GM15510 (cell line): ENCODE measurements around the gene TMC1.

Source experiments
- POLR2A ChIP-seq: IDR thresholded peaks from 3 replicates; pipeline ENCODE4 v1.6.1; 2011; ENCODE audit warnings: borderline replicate concordance; ENCODE audit not compliant: insufficient read length; ENCODE audit errors: extremely low read depth

Gene TMC1

GRCh38 chr9:72506615-72507014 is 14.8 kb upstream of the TMC1 start:
- TF ChIP-seq POLR2A = no peak

GRCh38 chr9:72509053-72509452 is 12.4 kb upstream of the TMC1 start:
- no peak for TF ChIP-seq POLR2A

GRCh38 chr9:72509635-72510034 is 11.8 kb upstream of the TMC1 start:
- no peak for TF ChIP-seq POLR2A

GRCh38 chr9:72524820-72525540 is 3.6 kb downstream of the TMC1 start:
- TF ChIP-seq POLR2A = no peak

GRCh38 chr9:72526901-72527800 is 5.7 kb downstream of the TMC1 start:
- peak; percentile 20 for TF ChIP-seq POLR2A

- TF ChIP-seq POLR2A = no peak
These were observed 6.4 kb downstream of the TMC1 start for GRCh38 chr9:72527801-72528195.

GRCh38 chr9:72529531-72529930 is 8.1 kb downstream of the TMC1 start:
- TF ChIP-seq POLR2A = no peak

- no peak for TF ChIP-seq POLR2A
These were observed 11.9 kb downstream of the TMC1 start for GRCh38 chr9:72533322-72533721.

GRCh38 chr9:72534931-72535330 is 13.5 kb downstream of the TMC1 start:
- TF ChIP-seq POLR2A = no peak

- TF ChIP-seq POLR2A = no peak
These were observed 15.7 kb downstream of the TMC1 start for GRCh38 chr9:72537011-72537545.

GRCh38 chr9:72537671-72538070 is 16.3 kb downstream of the TMC1 start:
- no peak for TF ChIP-seq POLR2A

- TF ChIP-seq POLR2A = no peak
These were observed 17.7 kb downstream of the TMC1 start for GRCh38 chr9:72538921-72539702.

GRCh38 chr9:72539824-72540347 is 18.5 kb downstream of the TMC1 start:
- TF ChIP-seq POLR2A = no peak

- TF ChIP-seq POLR2A = no peak
These were observed 19.0 kb downstream of the TMC1 start for GRCh38 chr9:72540348-72540873.

- no peak for TF ChIP-seq POLR2A
These were observed 21.5 kb downstream of the TMC1 start for GRCh38 chr9:72542917-72543316.

- no peak for TF ChIP-seq POLR2A
These were observed 29.9 kb downstream of the TMC1 start for GRCh38 chr9:72551306-72551705.
